HG03558 (cell line): ENCODE data around the gene MAGI1.
"Not testable (repeated sequence)": the region's sequence is repeated elsewhere in the genome, so short reads cannot be mapped to it uniquely, and the experiment has no call there.

Experiments used
- ATAC-seq: cut with Tn5 transposase; IDR thresholded peaks from one replicate; pipeline ENCODE4 v1.9.1; 2021; ENCODE audit warnings: moderate number of reproducible peaks; ENCODE audit not compliant: unreplicated experiment; ENCODE audit errors: extremely low read depth

MAGI1 gene

DNA sequence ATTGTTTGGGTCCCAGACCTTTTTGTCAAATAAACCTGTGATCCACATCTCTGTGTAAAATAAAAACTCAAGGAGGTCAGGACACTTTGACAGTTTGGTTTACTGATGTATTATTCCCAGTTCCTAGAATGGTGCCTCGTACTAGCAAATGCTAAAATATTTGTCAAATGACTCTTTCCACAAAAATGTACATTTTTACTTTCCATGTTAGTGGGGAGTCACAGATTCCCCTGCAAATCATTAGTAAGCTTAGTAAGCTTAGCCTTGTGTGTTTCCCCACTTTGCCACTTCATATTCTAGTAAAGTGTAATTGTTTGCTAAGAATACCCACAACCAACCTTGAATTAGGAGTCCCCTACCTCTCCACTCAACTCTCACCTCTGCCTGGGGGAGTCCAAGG, 2.4 kb upstream of the MAGI1 start:
- no peak for ATAC-seq

DNA sequence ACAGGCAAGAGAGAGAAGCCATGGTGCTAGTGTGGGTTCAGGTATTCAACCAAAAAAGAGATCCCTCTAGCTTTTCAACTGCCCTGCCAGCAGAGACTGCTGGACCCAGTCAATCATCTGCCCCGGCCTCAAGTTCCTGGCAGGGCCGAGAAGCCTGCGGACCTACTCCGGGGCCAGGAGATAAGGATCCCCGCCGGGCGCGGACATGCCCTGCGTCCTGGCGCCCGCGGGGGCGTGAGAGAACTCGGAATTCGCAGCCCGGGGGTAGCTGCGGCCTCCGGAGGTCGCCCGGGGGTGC, 821 bp upstream of the MAGI1 start:
- no peak for ATAC-seq

DNA sequence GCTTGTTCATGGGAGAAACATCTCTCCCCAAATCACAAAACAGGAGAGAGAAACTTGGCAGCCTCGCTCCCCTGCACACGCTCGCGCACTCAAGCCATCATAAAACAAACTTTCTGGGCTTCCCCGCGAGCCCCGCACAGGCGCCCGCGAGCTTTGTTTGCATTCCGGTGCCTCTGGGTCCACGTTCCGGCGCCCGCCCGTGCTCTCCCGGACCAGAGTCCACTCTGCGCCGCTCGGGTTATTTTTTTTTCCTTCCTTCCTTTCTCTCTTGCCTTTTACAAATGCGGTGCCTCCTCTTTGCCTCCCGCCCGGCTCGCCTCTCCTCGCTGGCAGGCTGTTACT, 363 bp downstream of the MAGI1 start:
- ATAC-seq = no peak

DNA sequence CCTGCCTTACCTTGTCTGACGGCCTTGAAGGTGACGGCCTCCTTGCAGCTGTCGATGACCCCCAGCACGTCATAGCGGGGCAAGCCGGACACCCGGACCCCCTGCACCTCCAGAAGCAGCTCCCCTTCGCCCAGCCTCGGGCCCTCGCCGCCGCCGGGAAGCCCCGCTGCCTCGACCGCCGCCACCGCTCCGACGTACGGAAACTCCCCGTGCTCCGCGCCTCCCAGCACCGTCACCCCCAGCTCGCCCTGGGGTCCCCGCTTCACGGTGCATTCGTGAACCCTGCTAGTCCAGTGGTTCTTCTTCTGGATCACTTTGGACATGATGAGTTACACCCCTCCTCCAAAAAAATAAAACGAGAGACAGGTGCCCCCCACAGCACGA, 740 bp downstream of the MAGI1 start:
- ATAC-seq = no peak

DNA sequence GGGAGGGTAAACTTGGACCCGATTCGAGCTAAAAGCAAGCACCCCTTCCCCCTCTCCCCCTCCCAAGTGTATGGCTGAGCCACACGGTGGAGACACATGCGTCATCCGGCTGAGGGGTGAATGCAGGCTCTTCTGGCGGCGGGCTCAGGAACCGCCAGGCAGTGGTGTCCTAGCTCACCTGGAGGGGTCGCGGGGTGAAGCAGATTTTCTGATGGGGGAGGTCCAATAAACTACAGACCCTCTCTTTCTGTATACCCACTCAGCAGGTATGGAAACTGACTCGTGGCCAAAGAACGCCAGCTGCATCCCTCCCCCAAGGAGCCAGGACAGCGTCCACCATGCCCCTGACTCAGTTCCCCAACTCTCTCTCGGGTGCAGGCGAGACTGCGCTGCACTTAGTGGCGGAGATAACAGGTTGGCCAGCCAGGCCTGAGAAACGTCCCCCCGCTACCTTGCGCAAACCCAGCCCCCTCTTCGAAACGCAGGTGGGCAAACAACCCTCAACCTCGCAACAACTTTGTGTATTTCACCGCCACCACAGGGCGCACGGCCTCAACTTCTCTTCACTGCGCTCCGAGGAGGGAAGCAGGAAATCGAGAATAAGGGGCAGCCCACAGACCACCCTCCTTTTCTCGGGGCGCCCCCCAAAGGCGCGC, 1.3 kb downstream of the MAGI1 start:
- no peak for ATAC-seq

DNA sequence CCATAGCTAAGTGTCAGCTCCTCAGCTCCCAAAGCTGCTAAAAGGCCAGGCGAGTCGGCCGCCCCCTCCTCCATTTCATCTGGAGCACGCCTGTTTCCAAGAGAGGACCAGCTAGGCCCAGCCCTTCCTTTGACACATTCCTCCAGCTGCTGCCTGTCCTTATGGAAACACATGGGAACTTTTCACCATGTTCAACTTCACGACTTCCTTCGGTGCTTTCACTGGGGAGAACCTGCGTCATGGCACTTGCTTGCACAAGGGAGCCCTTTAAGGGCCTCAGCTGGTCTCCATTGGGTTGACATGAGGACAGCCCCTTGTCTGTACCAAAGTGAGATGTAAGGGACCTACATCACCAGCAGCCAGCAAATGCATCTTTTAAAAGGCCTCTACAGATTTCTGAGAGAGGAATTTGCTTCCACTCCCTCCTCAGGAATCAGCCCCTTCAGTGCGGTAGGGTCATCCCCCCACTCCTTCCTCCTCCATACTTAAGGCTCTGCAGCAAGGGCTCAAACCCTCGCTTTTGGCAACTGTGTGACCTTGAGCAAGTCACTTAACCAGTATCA, 2.1 kb downstream of the MAGI1 start:
- no peak for ATAC-seq

DNA sequence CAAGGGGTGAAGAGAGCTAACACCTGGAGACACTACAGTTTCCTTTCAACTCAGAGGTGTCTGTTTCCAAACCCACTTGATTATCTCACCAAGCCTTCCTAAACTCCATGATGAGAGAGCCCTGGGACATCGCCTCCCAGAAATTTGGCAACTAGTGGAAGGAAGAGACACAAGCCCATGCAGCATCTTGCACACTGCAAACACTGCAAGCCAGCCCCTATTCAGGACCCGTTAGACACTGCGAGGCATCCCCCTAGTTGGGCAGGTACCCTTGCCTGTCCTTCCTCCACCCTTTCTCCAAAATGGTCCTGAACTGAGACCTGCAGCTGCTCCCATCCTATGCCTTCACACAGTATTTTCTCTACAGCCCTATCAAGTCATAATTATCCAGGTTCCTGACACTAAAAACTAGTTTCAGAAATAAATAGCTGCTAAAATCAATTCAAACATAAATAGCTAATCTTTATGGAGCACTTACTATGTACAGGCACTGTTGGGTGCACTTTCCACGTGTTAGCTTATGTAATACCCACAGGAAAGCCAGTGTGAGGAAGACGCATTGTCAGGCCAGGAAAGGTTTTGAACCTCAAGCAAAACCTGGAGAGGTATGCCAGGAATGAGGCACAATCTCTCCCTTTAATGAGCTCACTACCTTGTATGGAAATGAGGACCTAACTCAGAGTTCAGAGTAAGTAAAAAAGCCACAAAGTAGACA, 2.8 kb downstream of the MAGI1 start:
- ATAC-seq = no peak

DNA sequence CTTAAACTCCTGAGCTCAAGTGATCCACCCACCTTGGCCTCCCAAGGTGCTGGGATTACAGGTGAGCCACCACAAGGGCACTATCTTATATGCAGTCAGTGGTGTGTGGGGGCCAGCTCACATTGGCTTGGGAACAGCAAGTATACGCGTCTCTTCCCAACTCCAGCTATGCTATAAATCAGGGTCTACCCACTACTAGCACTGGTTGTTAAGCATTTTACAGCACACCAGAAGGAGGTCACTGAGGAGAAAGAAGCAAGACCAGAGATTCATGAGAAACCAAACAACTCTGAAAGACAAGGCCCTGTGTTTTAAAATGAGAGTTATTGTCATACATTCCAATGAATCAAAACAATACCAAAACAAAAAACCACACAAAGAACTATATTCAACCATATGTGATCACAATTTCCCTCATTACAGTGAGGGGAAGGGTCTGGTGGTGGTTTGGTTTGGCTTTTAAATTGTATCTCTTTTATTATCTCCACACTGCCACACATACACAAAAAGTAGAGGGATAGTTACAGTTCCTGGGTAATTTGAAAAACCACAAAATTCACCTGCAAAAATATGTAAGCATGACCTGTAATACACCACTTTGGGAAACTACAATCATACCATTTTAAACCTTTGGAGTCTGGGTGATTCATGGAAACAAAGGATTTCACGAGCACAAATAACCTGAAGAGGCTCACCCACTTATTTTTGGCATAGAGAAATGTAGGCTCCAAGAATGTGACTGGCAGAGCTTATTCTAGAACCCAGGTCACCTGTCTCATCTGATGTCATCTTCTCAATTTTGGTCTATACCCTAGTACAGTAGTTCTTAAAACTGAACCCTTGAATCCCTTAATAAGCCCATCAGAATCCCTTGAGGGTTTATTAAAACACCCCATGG, 5.2 kb downstream of the MAGI1 start:
- no peak for ATAC-seq

DNA sequence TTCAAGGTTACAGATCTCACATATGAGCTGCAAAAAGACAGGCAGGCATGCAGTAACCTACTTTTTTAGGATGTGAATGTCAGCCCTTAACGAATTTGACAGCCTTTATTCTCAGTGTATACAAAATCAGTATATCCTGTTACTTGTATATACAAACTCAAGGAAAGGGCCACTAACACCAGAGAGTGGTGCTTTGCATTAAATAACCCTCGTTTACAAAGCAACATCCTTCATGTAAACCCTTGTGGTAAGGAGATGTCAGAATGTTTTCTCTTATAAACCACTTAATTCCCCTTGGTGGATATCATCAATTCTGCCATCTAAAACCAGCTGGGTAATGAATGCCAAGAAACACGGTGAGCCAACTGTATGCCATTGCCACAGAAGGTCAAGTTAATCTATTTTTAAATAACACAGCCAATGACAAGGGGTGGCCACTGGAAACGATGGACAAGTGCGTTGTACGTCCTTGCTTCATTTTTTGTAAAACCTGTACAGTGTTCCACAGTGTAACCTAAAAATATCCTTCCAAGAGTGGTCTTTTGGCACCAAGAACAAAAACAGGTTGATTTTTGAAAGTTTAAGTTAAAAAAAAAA, 7.5 kb downstream of the MAGI1 start:
- no peak for ATAC-seq

DNA sequence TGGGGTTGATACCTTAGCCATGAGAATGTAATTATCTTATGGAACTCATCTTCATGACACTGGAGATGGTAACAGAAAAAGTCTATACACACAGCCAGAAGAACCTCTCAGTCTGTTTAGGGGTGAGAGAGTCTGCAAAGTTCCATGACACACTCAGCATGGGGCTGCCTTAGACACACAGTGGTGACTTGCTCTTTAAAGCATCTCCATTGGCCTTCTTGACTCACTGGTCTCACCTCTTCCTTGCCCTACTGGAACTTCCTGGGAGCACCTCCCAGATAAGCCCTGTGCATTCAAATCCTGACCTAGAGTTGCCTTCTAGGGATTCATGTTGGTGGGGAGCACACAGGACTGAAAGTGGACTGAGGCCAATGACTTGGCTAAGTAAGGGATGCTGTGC, 9.3 kb downstream of the MAGI1 start:
- no peak for ATAC-seq

DNA sequence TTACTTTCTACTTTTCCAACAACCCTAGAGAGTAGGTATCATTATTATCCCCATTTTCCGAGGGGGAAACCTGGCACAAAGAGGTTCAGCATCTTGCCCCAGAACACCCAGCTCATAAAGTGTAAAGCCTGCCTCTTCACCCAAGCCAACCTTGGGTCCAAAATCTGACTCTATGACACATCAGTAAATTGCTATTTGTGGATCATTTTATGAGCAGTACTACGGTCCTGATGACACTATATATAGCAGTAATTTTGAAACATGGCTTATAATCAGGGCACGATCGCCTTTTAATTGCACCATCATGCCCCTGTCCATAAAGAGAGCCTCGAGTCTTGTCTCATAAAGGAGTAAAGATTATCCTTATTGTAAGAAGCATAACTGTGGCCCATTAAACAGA, 9.7 kb downstream of the MAGI1 start:
- ATAC-seq = no peak

DNA sequence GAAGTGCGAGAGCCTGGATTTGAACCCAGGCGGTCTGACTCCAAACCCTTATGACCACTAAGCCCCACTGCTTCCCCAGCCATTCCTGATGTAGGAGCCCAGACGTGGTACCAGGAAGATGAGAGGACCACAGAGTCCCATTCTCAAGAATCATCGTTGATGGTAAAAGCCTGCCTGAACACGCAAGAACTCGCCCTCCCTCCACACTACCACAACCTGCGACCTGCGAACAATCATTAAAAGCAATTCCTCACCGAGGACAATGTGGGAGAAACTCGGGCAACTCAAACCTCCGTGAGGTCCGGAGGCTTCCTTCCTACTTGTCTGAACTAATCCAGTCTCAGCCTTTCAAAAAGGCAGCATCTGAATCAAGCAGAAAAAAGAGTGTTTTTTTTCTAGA, 10.3 kb downstream of the MAGI1 start:
- ATAC-seq = no peak

DNA sequence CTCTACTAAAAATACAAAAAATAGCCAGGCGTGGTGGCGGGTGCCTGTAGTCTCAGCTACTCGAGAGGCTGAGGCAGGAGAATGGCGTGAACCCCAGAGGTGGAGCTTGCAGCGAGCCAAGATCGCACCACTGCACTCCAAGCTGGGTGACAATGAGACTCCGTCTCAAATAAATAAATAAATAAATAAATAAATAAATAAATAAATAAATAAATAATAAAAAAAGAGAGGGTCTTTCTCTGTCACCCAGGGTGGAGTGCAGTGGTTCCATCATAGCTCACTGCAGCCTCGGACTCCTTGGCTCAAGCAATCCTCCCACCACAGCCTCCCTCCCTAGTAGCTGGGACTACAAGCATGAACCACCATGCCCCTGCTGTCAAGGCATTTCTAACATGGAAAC, 11.6 kb downstream of the MAGI1 start:
- ATAC-seq = not testable (repeated sequence)

DNA sequence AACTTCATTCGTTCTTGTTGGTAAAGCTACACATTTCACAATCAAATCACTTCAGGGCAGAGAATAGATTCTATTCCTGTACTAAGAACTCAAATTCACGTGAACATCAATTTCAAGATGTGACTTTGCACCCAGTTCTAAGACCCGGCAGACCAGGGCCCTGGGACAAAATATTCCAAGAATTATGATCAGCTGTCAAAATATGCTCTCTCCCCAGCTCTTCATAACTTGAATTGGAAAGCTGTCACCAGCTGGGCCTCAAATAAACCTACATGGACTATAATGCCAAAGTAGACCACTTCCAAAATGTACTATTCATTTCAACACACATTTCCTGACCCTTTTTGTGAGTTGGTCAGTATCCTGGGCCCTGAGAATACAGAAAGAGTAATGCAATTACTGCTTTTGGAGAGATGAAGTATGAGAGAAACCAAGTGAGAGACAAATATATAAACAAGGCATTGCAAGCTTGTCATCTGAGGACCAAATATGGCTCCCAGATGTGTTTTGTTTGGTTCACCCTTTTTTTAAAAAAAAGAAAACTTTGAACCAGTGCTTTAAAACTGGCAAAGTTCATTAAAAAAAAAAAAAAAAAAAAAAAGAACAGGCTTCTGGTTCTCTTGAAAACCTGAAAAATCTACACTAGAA, 14.9 kb downstream of the MAGI1 start:
- ATAC-seq = no peak

DNA sequence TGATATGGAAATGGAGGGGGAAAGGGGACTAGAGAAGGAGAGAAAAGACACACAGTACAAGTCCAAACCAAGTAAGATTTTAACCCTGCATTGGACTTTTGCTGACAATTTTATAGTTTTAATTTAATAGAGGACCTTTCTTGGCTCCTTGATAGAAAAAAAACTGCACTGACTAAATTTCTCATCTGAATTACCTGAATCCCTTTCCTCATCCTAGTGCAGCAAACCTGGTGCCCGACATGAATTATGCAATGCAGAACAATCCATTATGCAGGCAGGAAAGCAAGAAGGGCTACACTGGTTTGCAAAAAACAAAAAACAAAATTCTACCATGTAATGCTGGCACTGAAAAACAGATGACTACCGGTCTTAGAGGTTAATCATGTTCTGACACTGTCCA, 15.5 kb downstream of the MAGI1 start:
- ATAC-seq = no peak

DNA sequence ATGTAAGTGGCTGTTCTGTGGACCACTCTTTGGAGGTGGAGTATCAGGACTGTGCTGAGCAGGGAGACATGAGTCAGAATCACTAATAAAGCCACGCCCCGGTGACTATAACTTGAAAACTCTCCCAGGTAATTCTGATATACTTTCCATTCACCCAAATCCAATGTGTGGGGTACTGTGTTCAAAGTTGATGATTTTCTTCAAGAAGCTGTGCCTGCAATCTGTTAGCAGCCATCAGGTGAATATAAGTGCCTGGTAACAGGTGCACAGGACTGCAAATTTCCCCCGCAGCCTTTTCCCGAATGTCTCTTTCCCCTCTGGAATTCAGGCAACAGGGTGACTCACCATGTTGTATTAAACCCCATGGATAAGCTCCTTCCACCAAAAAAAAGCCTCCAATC, 17.0 kb downstream of the MAGI1 start:
- no peak for ATAC-seq

DNA sequence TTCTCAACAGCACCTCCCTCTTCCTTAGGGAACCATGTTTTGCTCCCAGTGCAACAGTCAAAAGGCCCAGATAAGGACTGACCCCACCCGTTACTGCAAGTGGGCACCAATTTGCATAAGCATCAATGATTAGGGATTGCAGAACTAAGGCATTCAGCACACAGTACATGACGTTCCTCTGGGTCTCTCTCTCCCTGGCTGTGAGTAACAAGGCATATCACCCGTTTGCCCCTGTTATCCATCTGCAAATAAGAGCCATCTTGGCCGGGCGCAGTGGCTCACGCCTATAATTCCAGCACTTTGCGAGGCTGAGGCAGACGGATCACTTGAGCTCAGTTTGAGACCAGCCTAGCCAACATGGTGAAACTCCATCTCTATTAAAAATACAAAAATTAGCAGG, 18.8 kb downstream of the MAGI1 start:
- ATAC-seq = no peak

DNA sequence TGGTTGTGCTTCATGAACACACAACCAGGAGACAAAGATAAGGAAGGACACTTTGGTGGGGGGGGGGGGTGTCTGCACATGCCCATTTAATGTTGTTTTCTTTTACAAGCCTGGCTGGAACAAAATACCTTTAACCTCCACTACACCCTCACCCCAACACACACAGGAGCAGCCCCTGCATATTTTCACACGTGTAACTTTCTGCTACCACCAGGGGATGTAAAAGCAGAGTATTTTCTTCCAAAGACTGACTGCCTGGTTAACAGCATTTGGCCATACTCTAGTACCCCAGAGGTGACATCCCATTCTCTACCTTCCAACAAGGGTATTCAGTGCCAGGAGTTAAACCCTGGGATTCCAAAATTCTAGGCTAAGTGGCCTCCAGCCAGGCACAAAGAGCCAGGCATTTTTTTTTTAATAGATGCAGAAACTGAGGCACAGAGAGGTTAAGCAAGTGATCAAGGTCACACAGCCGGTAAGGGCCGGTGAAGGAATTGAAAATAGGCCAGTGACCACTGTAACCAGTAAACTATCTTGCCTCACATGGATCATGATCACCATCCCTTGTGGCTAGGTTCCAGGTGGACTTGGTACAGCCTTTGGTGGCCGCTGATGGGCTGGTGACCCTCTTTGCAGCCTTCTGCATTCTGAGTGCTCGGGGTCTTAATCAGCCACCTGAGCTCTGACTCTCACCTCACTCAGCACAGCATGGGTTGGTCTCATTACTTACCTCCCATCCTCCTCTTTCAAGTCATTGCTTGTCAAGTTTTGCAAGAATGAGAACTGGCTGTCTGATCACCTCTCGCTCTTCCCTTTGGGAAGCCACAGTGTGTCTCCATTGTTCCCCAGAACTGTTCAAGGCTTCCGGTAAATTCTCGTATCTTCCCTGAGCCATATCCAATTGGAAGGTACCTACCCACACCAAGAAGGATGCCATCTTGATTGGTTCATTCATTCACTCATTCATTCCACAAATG, 20.4 kb downstream of the MAGI1 start:
- ATAC-seq = no peak

DNA sequence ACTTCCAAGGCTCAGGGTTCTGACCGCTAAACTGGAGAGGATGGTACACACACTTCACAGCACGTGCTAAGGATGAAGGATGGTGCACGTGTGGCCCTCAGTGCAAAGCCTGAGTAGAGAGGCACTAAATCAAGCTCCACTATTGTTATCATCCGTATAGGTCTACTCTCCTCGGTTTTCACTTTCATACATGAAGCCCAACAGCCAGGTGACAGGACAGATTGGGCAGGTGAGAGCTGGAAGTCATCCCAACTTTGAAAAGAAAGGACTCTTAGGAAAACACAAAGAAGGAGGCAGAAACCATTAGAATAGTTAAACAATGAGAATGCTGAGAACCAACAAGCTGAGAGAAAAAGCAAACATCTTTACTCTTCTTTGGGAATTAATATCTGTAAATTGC, 21.1 kb downstream of the MAGI1 start:
- ATAC-seq = no peak
